GM12891 (cell line): ENCODE measurements around the gene APC2.

Experiments used
- PAX5 ChIP-seq: IDR thresholded peaks from 2 replicates; pipeline ENCODE4 v1.6.1; 2011; ENCODE audit warnings: low read length, moderate library complexity, mild to moderate bottlenecking; ENCODE audit not compliant: insufficient read depth, severe bottlenecking
- POLR2A ChIP-seq: IDR thresholded peaks from 2 replicates; pipeline ENCODE4 v1.6.1; 2011; ENCODE audit warnings: low read depth, low read length, control low read depth
- POLR2AphosphoS5 ChIP-seq: IDR thresholded peaks from 2 replicates; pipeline ENCODE4 v1.6.1; 2011; ENCODE audit warnings: low read depth, low read length, control low read depth
- SPI1 ChIP-seq: IDR thresholded peaks from 2 replicates; pipeline ENCODE4 v1.6.1; 2011; ENCODE audit warnings: low read depth, low read length, control low read depth
- TAF1 ChIP-seq: IDR thresholded peaks from 2 replicates; pipeline ENCODE4 v1.6.1; 2011; ENCODE audit warnings: low read depth, low read length, control low read depth

GRCh38 chr19:1482361-1483130, 32.6 kb downstream of the APC2 start:
- TF ChIP-seq POLR2A (no peak), POLR2AphosphoS5 (no peak), SPI1 (no peak), TAF1 (no peak), PAX5 (no peak)
